K562 (cell line): Measurements from ENCODE around the gene PTGIS. TPM values are rescaled to one million over a fixed set of nuclear protein-coding genes. Genes with fewer than 3 reads are reported as not detected.
A peak's percentile ranks its signal among the peaks of the same experiment; 100 is the strongest.

Experiments
- ATAC-seq: fragments of 200-7000 bp; cut with Tn5 transposase; 3 replicates; pipeline ENCODE4 v1.9.1; 2020; ENCODE audit warnings: moderate library complexity
- BruUV-seq: library from RNA; stranded (reverse); fragments of 400-500 nt; replicated peaks from 2 replicates; lab custom pipeline; 2021; lab: Mats Ljungman, UMichigan
- CTCF ChIA-PET: fragments of 300-600 bp; formaldehyde crosslinking; extraction: SDS; loops from one replicate; lab custom pipeline; 2021; ENCODE audit warnings: low intra/inter-chr PET ratio; lab: Yijun Ruan, JAX
- POLR2A ChIA-PET: fragments of 300-600, 350-650 bp; sonication (Branson Sonifier 250); formaldehyde crosslinking; extraction: SDS; loops from one replicate; lab custom pipeline; 2021; ENCODE audit warnings: antibody characterized with exemption, inconsistent platforms; lab: Yijun Ruan, JAX
- DNase-seq, 4 experiments: peaks; one replicate each; pipeline versions ENCODE4 v3.0.0 to v3.0.0-alpha.2; 2011 to 2018; ENCODE audit warnings: low spot score in 3 of 4, mixed read lengths in 3 of 4; ENCODE audit errors: extremely low read depth in 1 of 4
- FAIRE-seq: peaks from 2 replicates; lab custom pipeline; 2011; peaks lifted over from hg19 to GRCh38; lab: Jason Lieb, UNC
- H2AFZ ChIP-seq: 2 replicates; pipeline ENCODE4 v1.6.0; 2011; ENCODE audit warnings: low read depth, low read length, control low read depth, inconsistent platforms
- H3K27ac ChIP-seq: fragments of 200-600 bp; 3 replicates; pipeline ENCODE4 v1.8.0; 2011; ENCODE audit warnings: low read depth, mild to moderate bottlenecking, control low read depth, inconsistent platforms, low read length, moderate library complexity, mixed read lengths; ENCODE audit errors: extremely low read depth
- H3K27me3 ChIP-seq, 2 experiments: fragments of 300-600 bp in 1 of 2; 2 replicates in 1 of 2; 3 replicates in 1 of 2; pipeline versions ENCODE4 v1.6.0 to v1.8.0; 2011; ENCODE audit warnings: inconsistent platforms in 2 of 2, low read length in 2 of 2, mild to moderate bottlenecking in 1 of 2, mixed read lengths in 1 of 2, moderate library complexity in 1 of 2; ENCODE audit not compliant: control insufficient read depth in 2 of 2, insufficient read depth in 2 of 2
- H3K36me3 ChIP-seq: fragments of 300-600 bp; 3 replicates; pipeline ENCODE4 v1.8.0; 2011; ENCODE audit warnings: mild to moderate bottlenecking, low read length, inconsistent platforms; ENCODE audit not compliant: control insufficient read depth, insufficient read depth
- H3K4me1 ChIP-seq, 2 experiments: fragments of 200-600 bp in 1 of 2; replicated peaks in 1 of 2; 2 replicates in 1 of 2; 3 replicates in 1 of 2; pipeline versions ENCODE4 v1.5.1 to v1.8.0; 2011; ENCODE audit warnings: inconsistent platforms in 2 of 2, low read length in 2 of 2, mild to moderate bottlenecking in 1 of 2, mixed read lengths in 1 of 2, moderate library complexity in 1 of 2; ENCODE audit not compliant: control insufficient read depth in 2 of 2, insufficient read depth in 2 of 2
- H3K4me2 ChIP-seq: 2 replicates; pipeline ENCODE4 v1.6.1; 2011; ENCODE audit warnings: low read length, control low read depth, inconsistent platforms, mixed read lengths; ENCODE audit not compliant: insufficient read depth
- H3K4me3 ChIP-seq: fragments of 200-600 bp; sonication (generic), shearing (Covaris generic); 2 replicates; pipeline ENCODE4 v1.5.1; 2016; ENCODE audit warnings: control low read depth, inconsistent platforms
- H3K79me2 ChIP-seq: fragments of 200-600 bp; 3 replicates; pipeline ENCODE4 v1.8.0; 2011; ENCODE audit warnings: low read length, inconsistent platforms; ENCODE audit not compliant: control insufficient read depth, insufficient read depth
- H3K9ac ChIP-seq, 2 experiments: 2 replicates each; pipeline versions ENCODE4 v1.6.0 to v1.6.1; 2011; ENCODE audit warnings: low read depth in 2 of 2, low read length in 2 of 2, control low read depth in 1 of 2, inconsistent platforms in 1 of 2, mild to moderate bottlenecking in 1 of 2, mixed read lengths in 1 of 2; ENCODE audit not compliant: insufficient read depth in 1 of 2
- H3K9me1 ChIP-seq: one replicate; pipeline ENCODE4 v1.6.0; 2011; ENCODE audit warnings: inconsistent platforms, mild to moderate bottlenecking, low read length, moderate library complexity; ENCODE audit not compliant: control insufficient read depth, insufficient read depth
- H3K9me3 ChIP-seq: replicated peaks from 2 replicates; pipeline ENCODE4 v1.5.1; 2011; ENCODE audit warnings: low read depth, low read length, inconsistent platforms; ENCODE audit not compliant: control insufficient read depth, insufficient read depth
- H4K20me1 ChIP-seq: replicated peaks from 2 replicates; pipeline ENCODE4 v1.6.1; 2011; ENCODE audit warnings: low read length, inconsistent platforms, mixed read lengths; ENCODE audit not compliant: control insufficient read depth, insufficient read depth
- ADNP ChIP-seq: fragments of 200-800 bp; sonication (Bioruptor generic); IDR thresholded peaks from 2 replicates; pipeline ENCODE4 v1.6.1; 2016; ENCODE audit warnings: missing genetic modification characterization, missing compliant biosample characterization
- BCOR ChIP-seq: fragments of 450-650 bp; IDR thresholded peaks from 2 replicates; pipeline ENCODE4 v1.6.1; 2016
- CHD4 ChIP-seq: fragments of 200-600 bp; sonication (generic); IDR thresholded peaks from 3 replicates; pipeline ENCODE4 v1.6.1; 2012; ENCODE audit warnings: low read depth, mild to moderate bottlenecking, mixed read lengths, low read length, inconsistent platforms; ENCODE audit not compliant: insufficient read depth, insufficient replicate concordance, poor library complexity, severe bottlenecking
- EP400 ChIP-seq: fragments of 450-650 bp; IDR thresholded peaks from 2 replicates; pipeline ENCODE4 v1.6.1; 2017; ENCODE audit warnings: antibody characterized with exemption, mild to moderate bottlenecking, moderate library complexity
- KDM1A ChIP-seq, 2 experiments: fragments of 450-650 bp; IDR thresholded peaks; 2 replicates each; pipeline ENCODE4 v1.6.1; 2016; ENCODE audit warnings: mild to moderate bottlenecking in 2 of 2
- KLF1 ChIP-seq: fragments of 450-650 bp; IDR thresholded peaks from 2 replicates; pipeline ENCODE4 v1.6.1; 2016; ENCODE audit warnings: missing genetic modification characterization, missing compliant biosample characterization
- OTX1 ChIP-seq: fragments of 450-650 bp; formaldehyde crosslinking; IDR thresholded peaks from 2 replicates; pipeline ENCODE4 v1.4.0; 2022; ENCODE audit warnings: mild to moderate bottlenecking
- RBM25 ChIP-seq: fragments of 200-400 bp; formaldehyde crosslinking; IDR thresholded peaks from 2 replicates; pipeline ENCODE4 v1.6.1; 2018; ENCODE audit warnings: low read length, low read depth, moderate library complexity; ENCODE audit not compliant: severe bottlenecking
- RCOR1 ChIP-seq, 2 experiments: IDR thresholded peaks; 2 replicates each; pipeline ENCODE4 v1.6.1; 2012; ENCODE audit warnings: low read depth in 2 of 2, low read length in 2 of 2, borderline replicate concordance in 1 of 2, improper control_type of control experiment in 1 of 2
- TAF9B ChIP-seq: fragments of 450-650 bp; IDR thresholded peaks from 2 replicates; pipeline ENCODE4 v1.6.1; 2018; ENCODE audit warnings: mild to moderate bottlenecking; ENCODE audit not compliant: partially characterized antibody
- ZBTB17 ChIP-seq: fragments of 450-650 bp; formaldehyde crosslinking; IDR thresholded peaks from 2 replicates; pipeline ENCODE4 v1.4.0; 2020; ENCODE audit warnings: mild to moderate bottlenecking
- ZFP36 ChIP-seq: fragments of 150-350 bp; IDR thresholded peaks from 2 replicates; pipeline ENCODE4 v1.6.1; 2018; ENCODE audit warnings: low read length, low read depth; ENCODE audit not compliant: partially characterized antibody
- ZNF512 ChIP-seq: IDR thresholded peaks from 2 replicates; pipeline ENCODE4 v1.6.1; 2016; ENCODE audit warnings: missing genetic modification characterization, missing compliant biosample characterization
- ZNF717 ChIP-seq: fragments of 250-450 bp; sonication (Bioruptor Pico); IDR thresholded peaks from 2 replicates; pipeline ENCODE4 v1.5.0; 2021
- WGBS: fragments of 100-300 bp; shearing (Covaris generic); methylation state at CpG from one replicate; pipeline ENCODE4 v1.1.6; 2016; ENCODE audit warnings: low coverage, mixed read lengths; ENCODE audit not compliant: insufficient coverage; ENCODE audit errors: missing lambda C conversion rate; 5-methylcytosine and 5-hydroxymethylcytosine counted together
- in situ Hi-C: fragments of 300-500 bp; cut with MboI; formaldehyde crosslinking; loops from 4 replicates; pipeline ENCODE4 v1.15.0; 2018; ENCODE audit warnings: inconsistent platforms, mixed read lengths
- intact Hi-C: fragments of 100-400 bp; cut with micrococcal nuclease; formaldehyde crosslinking; loops from 2 replicates; pipeline ENCODE4 v1.14.2; 2022
- polyA plus RNA-seq, 8 experiments: library from polyadenylated mRNA; depleted of rRNA in 4 of 8; stranded (reverse) in 5 of 8; unstranded in 3 of 8; fragments of >200 nt; fragmentation: Nextera tagmentation in 2 of 8; fragmentation: Illumina TruSeq in 1 of 8; extraction: Ambion mirVana in 2 of 8; extraction: Trizol in 1 of 8; gene quantifications; 2 replicates each; pipeline versions ENCODE4 v1.2.1 to v1.2.3, GENCODE V29; 2011 to 2014; ENCODE audit warnings: inconsistent platforms in 1 of 8, missing spikeins in 1 of 8
- total RNA-seq, 7 experiments: library from RNA; depleted of rRNA in 6 of 7; stranded (reverse); fragments of >200 nt in 6 of 7; fragmentation: Illumina TruSeq in 2 of 7; extraction: Trizol in 2 of 7; gene quantifications; 2 replicates each; pipeline versions ENCODE4 v1.2.1 to v1.2.3, GENCODE V29; 2011 to 2021; ENCODE audit warnings: low replicate concordance in 1 of 7

The PTGIS gene
- total and polyA plus RNA-seq, 9 of the 15 experiments (the other 6 are each of a cell fraction or from before 2014, with no cell fraction given), result not detected

- H4K20me1 ChIP-seq, result peaks cover 4% of the 10 kb centered on the region; the same call in 1 of the 2 replicates
- BruUV-seq, result no TSS peak
- intact Hi-C loops (no loop called here), in situ Hi-C loops (loop anchor here (10.0 kb wide), 1 partner anchor 55 kb away; no protein-coding TSS in a partner anchor)
- no peaks in the 10 kb centered on the region for H3K36me3 ChIP-seq
- peaks cover 21 to 37% of the 10 kb centered on the region in 2 experiments; a peak in 4 of 5 replicates for H3K27me3 ChIP-seq
- no peaks in the 10 kb centered on the region for H3K9me1 ChIP-seq
- WGBS, result 0% methylated on average over 4 of the region's 4 CpGs
- CTCF ChIA-PET, result no interaction called here
- no peak overlapping the region for H2AFZ ChIP-seq
- H3K4me2 ChIP-seq, result no peak overlapping the region
- H3K4me1 ChIP-seq, result 0 out of 5 replicates have a peak, but pooled peaks cover 0 to 3% of the 10 kb centered on the region in 2 experiments
- ATAC-seq (no peak), FAIRE-seq (no peak), DNase-seq (no peak)
- POLR2A ChIA-PET, result no interaction called here
- no peak overlapping the region for H3K9ac ChIP-seq
- no peaks in the 10 kb centered on the region for H3K9me3 ChIP-seq
- no peak for TF ChIP-seq KLF1 (tag)
- TF ChIP-seq RCOR1 (IDR thresholded peaks at IDR 0.05; ENCODE audit: borderline replicate concordance in 1 of 2, low read depth in 2 of 2, low read length in 2 of 2), result peak in 1 of 2 experiments; percentile 37; a peak in 1 of 4 replicates
- TF ChIP-seq ZNF512 (tag), result no peak
- no peak for TF ChIP-seq ZNF717
- TF ChIP-seq EP400, result no peak
- TF ChIP-seq BCOR, result peak; percentile 84
- peak; percentile 75 for TF ChIP-seq ADNP (tag)
- peak; percentile 40 for TF ChIP-seq ZFP36
- no peak for TF ChIP-seq OTX1 (CRISPR knock-in tag)
- TF ChIP-seq ZBTB17 (CRISPR knock-in tag), result no peak
- peak; percentile 79 for TF ChIP-seq RBM25
- TF ChIP-seq KDM1A (IDR thresholded peaks at IDR 0.05), result peak; percentile 62 to 75
- TF ChIP-seq CHD4, result peak; percentile 44
- no peak for TF ChIP-seq TAF9B
- H3K4me3 ChIP-seq, result no peak overlapping the region
- no peaks in the 10 kb centered on the region for H3K79me2 ChIP-seq
- no peak overlapping the region for H3K27ac ChIP-seq
Measured at GRCh38 chr20:49599746-49600113, 31.8 kb upstream of the PTGIS start.
